ENCODE measurements around the gene TSFM. TPM values are rescaled to one million over a fixed set of nuclear protein-coding genes. Genes with fewer than 3 reads are reported as not detected.

The TSFM gene
- total RNA-seq, 1 experiment from 2014 or later = 54.8 TPM

Other genes with a start within 250 kb of the TSFM start
- gene DCTN2, start 235.6 kb upstream of the TSFM start, total RNA-seq (2014; rRNA removed; shearing (Covaris generic)) = 133 and 149 TPM in 2 replicates
- 0.36 and 0.67 TPM in 2 replicates for gene KIF5A, start 232.7 kb upstream of the TSFM start, total RNA-seq (2014; rRNA removed; shearing (Covaris generic))
- gene PIP4K2C, start 191.6 kb upstream of the TSFM start, total RNA-seq (2014; rRNA removed; shearing (Covaris generic)) = 42.5 and 54.0 TPM in 2 replicates
- gene DTX3, start 178.0 kb upstream of the TSFM start, total RNA-seq (2014; rRNA removed; shearing (Covaris generic)) = 13.6 and 21.3 TPM in 2 replicates
- 20.6 and 23.0 TPM in 2 replicates for gene ARHGEF25, start 171.4 kb upstream of the TSFM start, total RNA-seq (2014; rRNA removed; shearing (Covaris generic))
- gene B4GALNT1, start 149.6 kb upstream of the TSFM start, total RNA-seq (2014; rRNA removed; shearing (Covaris generic)) = 61.9 and 82.6 TPM in 2 replicates
- gene OS9, start 88.7 kb upstream of the TSFM start, total RNA-seq (2014; rRNA removed; shearing (Covaris generic)) = 103 and 144 TPM in 2 replicates
- 0.02 and 0.55 TPM in 2 replicates for gene AGAP2, start 44.0 kb upstream of the TSFM start, total RNA-seq (2014; rRNA removed; shearing (Covaris generic))
- 31.2 and 33.3 TPM in 2 replicates for gene TSPAN31, start 37.7 kb upstream of the TSFM start, total RNA-seq (2014; rRNA removed; shearing (Covaris generic))
- gene CDK4, start 30.5 kb upstream of the TSFM start, total RNA-seq (2014; rRNA removed; shearing (Covaris generic)) = 300 and 506 TPM in 2 replicates
- gene MARCHF9, start 27.7 kb upstream of the TSFM start, total RNA-seq (2014; rRNA removed; shearing (Covaris generic)) = 10.5 and 12.9 TPM in 2 replicates
- 0.90 and 2.1 TPM in 2 replicates for gene CYP27B1, start 15.7 kb upstream of the TSFM start, total RNA-seq (2014; rRNA removed; shearing (Covaris generic))
- gene METTL1, start 10.7 kb upstream of the TSFM start, total RNA-seq (2014; rRNA removed; shearing (Covaris generic)) = 4.3 and 5.1 TPM in 2 replicates
- 3.3 and 7.8 TPM in 2 replicates for gene EEF1AKMT3, start 10.2 kb upstream of the TSFM start, total RNA-seq (2014; rRNA removed; shearing (Covaris generic))
- 0.41 and 0.98 TPM in 2 replicates for gene AVIL, start 35.9 kb downstream of the TSFM start, total RNA-seq (2014; rRNA removed; shearing (Covaris generic))
- 26.9 and 27.5 TPM in 2 replicates for gene CTDSP2, start 63.9 kb downstream of the TSFM start, total RNA-seq (2014; rRNA removed; shearing (Covaris generic))
- gene ATP23, start 158.8 kb downstream of the TSFM start, total RNA-seq (2014; rRNA removed; shearing (Covaris generic)) = 15.7 and 17.7 TPM in 2 replicates